HG03342 (cell line): ENCODE data around the gene TNFAIP8L3.

Source experiments
- ATAC-seq: cut with Tn5 transposase; IDR thresholded peaks from one replicate; pipeline ENCODE4 v1.9.1; 2021; ENCODE audit warnings: mild to moderate bottlenecking, moderate library complexity; ENCODE audit not compliant: unreplicated experiment

The TNFAIP8L3 gene

DNA sequence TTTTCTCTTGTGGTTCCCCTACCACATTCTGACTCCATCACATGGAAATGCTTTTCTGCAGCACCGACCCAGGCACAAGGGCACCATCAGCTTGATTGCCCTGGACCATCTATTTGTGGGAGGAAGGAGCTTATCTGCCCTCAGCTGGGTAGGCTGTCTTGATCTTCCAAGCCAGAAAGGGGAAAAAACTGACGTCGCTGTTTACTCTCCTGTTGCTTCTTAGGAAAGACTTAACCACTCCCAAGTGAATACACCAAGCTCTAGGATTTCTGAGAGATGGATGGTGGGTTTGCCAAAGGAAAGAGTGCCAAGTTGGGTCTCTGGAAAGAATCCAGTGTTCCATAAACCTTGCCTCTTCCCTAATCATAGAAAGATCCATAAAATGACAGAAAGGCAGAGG, 4.0 kb downstream of the TNFAIP8L3 start:
- ATAC-seq, result no peak

DNA sequence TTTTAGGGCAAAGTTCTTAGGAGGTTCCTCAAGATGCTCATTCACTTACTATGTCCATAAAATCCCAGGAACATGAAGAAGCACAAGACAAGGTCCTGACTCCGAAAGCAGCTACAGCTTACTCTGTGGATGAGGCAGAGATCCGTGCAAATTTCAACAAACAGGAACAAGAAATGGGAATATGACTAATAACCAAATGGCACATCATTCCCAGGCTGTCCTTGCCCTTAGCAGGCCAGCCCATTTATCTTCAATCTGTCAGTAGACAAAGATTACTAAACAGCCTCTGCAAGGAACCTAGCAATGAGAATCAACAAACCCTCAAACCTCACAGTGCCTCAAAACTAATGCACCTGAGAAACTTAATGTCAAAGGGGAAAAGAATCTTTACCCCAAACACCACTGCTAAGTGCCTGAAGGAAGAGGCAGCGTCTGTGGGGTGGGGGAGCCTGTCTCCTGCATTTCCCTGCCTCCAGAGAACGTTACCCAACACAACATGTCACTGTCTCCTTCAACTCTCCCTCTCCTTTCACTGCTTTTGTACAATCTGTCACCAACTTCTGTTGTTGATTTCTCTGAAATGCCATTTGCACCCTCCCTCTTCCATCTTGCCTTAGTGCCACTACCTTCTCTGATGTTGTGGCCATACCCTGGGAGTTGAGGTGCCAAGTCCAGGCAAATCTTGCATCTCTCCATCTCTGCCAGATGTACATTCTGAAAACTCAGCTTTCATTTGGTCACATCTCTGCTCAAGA, 4.8 kb downstream of the TNFAIP8L3 start:
- no peak for ATAC-seq

DNA sequence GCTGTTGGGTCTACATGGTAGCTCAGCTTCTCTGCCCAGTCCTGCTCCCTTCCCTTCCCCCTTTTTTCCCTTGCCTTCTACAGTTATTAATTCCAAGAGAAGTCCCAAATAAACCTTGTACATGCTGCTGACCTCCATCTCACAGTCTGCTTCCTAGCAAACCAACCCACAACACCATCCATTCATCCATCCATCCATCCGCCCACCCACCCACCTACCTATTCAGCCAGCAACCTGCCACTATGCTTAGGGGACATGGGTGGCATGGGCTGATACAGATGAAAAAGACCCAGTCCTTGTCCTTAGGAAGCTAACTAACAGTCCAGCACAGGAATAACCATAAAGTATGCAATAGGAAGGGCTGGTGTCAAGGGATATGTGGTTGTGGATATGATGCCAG, 5.7 kb downstream of the TNFAIP8L3 start:
- ATAC-seq, result no peak

DNA sequence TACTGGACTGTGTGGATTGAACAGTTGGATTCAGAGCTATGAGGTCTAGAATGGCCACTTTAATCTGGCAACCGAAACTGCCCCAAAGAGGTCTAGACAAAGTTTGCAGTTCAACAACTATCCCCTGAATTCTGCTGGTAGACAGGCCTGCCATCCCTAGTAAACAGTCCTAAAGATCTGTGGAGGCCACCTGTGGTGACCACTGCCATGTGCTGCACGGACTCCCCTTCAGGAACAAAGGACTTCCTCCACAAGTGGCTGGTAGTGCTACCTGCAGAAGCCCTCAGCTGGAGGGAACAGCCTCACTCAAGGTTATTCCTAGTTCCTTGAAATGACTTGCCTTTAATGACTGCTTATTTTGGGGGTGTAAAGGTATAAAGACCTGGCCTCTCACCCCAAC, 6.1 kb downstream of the TNFAIP8L3 start:
- ATAC-seq, result no peak

DNA sequence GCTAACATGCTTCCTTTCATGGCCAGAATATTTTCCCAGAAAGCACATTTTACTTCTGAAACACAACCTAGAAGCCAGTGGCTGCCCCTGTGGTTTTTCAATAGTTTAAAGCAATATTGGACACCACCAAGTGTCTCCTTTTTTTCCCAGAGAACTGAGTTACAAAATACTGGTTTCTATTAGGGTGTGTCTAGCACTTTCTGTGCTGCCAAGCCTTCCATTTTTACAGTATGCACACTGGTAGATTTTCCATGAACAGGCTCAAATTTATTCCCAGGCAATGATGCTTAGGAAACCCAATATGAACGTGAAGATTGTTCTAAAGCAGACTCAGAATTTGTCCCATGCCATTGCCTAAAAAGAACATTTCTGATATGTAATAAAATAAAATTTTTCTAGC, 7.2 kb downstream of the TNFAIP8L3 start:
- ATAC-seq, result no peak

DNA sequence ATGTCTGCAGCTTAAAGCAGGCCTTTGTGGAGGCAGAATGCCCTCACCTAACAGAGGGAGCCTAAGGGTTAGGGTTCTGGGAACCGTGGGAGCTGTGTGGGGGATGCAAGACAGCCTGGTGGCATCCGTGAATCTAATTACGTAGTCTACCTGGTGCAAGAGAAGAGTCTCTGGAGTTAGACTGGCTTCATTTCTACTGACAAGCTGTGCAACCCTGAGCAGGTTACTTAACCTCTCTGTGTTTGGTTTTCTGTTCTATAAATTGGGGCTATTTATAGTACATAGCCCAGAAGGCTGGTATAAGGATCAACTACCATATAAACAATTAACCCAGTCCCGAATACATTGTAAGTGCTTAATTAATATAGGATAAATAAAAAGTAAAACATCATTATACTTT, 8.3 kb downstream of the TNFAIP8L3 start:
- ATAC-seq, result no peak

DNA sequence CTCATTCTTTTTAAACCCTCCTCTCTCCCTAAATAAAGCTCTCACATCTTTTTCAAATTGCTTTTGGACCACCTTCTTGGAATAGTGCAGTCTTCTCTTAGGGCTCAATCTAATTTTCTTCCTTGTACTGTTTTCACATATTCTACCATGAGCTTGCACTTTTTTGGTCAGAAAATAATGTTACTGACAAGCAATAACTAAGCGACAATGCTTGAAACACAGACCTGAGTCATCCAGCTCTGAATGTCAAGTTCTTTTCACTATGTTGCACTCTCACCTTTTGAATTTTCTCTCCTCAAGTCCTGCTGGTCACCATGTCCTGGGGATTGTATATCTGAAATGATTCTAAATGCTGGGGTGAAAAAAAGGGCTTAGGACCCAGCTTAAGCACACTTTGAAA, 8.9 kb downstream of the TNFAIP8L3 start:
- no peak for ATAC-seq

DNA sequence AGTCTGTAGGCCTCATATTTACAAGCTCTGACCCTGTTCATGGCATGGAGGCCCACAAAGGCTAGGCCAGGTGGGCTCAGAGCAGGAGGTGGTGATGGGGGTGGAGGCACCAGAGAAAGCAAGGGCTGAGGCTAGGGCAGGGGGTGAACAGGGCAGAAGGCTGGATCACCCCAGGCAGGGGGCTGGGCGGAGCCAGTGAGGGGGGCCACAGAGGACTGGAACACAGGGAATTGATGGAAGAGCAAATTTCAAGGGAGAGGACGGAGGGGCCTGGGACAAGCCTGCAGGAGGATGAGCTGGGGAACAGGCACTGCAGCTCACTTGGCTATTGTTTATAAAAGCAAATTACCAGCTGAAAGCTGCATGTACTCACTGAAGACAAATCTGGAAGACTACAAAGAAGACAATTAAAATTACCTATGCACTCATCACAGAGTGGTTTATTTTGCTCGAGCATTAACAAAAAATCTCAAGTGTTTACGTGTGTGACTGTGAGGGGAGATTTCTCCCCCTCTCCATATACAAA, 11.0 kb downstream of the TNFAIP8L3 start:
- no peak for ATAC-seq

DNA sequence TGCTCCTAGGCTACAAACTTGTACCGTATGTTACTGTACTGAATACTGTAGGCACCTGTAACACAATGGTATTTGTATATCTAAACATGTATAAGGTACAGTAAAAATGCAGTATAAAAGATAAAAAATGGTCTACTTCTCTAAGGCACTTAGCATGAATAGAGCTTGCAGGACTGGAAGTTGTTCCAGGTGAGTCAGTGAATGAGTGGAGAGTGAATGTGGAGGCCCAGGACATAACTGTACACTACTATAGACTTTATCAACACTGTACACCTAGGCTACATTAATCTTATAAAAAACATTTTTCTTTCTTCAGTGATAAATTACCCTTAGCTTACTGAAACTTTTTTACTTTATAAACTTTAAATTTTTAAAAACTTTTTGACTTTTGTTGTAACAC, 12.5 kb downstream of the TNFAIP8L3 start:
- ATAC-seq, result no peak

DNA sequence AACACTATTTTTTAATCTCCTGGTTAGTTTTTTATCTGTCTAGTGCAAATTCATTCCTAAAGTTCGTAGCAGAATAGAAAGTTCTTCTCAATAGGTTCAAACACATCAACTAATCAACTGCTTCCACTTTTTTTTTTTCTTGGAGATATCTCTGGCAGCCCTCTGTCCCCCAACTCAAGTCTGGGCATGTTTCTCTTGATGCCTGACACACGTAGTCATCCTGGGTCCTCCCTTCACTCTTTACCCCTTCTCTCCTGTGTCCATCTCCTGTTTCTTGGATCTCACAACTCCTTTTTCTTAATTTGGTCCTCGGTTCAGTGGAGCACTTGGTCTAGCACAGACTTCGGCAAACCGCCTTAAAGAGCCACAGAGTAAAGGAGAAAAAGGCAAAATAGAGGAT, 14.4 kb downstream of the TNFAIP8L3 start:
- ATAC-seq, result no peak

DNA sequence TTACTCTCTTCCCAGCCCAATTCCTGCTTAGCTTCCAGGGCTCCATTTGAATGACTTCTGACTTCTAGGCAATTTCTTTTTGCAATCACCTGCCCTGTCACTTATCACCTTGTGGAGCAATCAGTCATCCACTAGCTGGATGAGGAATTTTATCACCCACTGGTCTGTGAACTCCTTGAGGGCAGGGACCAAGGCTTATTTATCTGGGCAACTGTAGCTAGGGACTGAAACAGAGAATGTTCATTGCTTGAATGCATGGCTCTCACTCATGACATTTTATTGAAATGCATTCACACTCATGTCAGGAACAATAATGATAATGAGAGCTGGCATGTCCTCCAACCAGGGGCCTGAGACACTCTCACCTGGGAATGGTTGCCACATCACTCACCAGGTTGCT, 15.5 kb downstream of the TNFAIP8L3 start:
- ATAC-seq, result no peak

DNA sequence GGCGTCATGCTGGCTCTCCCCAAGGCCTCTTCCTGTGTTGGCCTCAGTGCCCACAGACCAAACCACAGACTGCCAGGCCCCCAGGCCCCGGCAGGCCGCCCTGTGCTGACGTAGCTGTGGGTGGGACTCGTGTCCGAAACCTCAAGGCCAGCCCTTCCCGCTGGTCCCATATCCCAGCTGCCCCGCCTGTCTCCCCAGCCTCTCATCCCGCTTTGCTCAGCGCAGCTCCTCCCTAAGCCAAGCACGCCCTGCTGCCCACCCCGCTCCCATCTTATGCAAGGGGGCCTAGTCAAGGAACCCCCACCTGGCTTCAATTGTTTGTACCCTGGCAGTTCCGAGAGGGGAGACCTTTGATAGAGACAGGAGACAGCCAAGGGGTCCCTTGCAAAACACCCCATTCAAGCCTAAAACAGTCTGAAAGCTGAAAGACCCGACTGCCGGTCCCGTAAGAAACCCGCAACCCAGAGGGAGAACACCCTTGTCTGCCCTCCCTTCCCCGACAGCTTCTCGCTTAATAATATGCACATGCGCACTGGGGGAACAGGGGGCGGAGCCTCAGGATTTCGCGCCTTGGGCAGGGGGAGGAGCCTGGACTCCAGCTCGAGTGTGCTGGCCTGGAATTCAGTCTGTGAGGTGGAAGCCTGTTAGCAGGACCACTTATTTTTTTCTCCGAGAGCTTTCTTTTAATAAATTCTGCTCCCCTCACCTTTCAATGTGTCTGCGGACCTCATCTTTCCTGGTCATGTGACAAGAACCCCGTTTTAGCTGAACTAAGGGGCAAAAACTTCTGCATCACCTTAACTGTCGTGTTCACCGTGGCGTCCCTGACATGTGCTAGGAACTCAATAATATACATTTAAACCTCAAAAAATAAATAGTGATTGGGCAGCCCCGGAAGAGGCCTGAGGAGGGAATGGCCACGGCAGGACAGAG, 17.2 kb downstream of the TNFAIP8L3 start:
- ATAC-seq, result no peak

DNA sequence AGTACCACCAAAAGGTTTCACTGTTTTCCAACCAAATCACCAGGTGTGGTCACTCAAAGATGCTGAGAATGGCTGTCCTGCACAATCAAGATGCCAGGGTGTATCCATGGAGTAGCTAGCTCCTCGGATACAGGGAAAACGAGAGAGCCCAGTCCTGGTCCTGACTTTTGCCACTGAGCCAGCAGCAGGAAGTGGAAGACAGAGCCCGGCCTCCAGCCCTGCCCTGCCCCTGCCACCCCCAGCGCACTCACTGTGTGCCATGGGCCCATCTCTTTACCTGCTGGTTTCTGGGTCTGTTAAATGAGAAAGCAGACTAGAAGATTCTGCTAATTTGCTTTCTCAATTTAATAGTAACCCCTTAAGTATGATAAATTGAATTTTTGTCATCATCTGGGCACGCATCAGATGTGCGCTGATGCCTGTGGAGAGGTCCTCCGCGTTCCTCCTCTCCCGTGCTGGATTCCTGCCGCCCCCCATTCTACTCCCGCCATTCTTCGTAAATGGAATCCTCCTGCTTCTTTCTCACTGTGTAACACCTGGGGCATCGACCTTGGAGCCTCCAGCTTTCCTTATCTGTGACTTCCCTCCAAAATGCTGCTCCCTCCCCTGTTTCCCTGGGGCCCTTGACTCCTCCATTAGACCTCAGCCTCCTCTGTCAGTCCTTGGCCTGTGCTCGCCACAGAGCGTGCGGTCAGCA, 18.0 kb downstream of the TNFAIP8L3 start:
- no peak for ATAC-seq

DNA sequence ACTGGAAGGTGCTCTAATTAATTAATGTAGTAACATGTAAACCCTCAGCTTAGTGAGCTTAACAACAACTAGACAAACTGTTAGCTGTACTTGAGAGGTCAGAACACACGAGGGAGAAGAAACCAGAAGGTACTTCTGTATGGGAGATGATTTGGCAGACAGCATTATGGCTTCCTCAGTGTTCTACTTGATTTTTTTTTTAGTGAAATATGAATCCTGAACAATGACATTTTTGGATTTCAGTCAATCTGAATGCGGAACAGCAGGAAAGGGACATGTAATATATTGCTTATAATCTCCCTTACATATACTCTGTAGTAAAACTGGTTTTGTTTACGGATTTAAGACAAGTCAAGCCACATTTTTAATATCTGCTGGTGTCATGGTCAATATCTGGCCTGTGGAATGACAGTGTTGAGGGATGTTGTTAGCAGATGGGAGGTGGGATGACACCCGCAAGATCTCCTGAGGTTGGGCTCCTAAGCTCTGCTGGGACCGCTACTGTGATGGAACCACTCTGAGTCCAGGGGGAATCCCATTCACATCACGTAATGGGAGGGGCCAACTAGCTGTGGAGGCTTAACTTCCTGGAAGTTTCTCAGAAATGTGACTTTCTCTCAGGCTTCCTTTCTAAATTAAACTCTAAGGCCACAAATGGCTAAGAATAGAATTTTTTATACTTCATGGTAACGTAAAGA, 18.7 kb downstream of the TNFAIP8L3 start:
- ATAC-seq, result no peak

DNA sequence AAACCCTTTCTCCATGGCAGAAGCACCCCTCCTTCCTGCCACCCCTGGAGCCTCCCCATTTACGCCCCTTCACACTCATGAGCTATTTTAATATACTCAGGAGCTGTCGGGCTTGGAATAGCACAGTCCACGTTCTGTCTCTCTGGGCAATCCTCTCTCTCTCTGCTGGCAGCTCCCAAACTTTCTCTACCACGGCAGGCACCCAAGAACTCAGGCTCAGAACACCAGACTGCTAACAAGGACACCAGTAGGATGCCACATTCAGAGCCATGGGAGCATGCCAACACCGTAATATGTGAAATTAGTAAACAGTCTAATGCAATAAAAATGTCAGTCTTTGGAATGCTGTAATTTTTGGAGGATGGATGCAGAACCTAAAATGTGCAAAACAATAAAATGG, 19.3 kb downstream of the TNFAIP8L3 start:
- ATAC-seq, result no peak

DNA sequence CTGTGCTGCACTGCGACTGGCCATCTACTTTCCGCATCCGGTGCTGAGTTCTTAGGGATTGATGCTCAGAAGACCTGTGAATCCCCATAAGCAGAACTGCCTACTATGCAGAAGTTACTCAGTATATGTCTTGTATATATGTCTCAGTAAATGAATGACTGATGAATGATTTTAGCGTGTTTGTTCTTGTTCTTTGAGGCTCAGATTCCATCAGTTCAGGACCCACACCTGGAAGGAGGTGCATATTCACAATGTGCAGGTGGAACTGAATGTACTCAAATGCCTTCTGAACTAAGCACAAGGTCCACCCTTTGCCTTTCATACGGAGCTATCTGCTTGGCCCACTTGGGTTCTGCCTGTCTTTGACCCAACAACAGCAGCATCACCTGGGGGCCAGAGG, 19.8 kb downstream of the TNFAIP8L3 start:
- no peak for ATAC-seq

DNA sequence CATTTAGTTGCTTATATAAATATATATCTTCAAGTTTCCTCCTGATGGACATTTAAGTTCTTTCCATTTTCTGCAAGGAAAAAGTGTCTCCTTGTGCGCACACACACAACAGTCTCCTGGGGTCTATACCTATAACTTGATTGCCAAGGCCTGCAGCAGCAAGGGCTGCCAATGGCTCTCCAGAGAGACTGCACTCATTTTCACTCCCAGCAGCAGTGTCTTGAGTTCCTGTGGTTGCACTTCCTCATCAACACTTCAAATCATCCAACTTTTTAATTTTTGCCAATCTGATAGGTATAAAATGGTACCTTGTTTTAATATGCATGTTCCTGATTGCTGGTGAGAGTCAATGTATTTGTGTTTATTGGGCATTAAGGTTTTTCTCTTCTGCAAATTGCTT, 23.1 kb downstream of the TNFAIP8L3 start:
- no peak for ATAC-seq

DNA sequence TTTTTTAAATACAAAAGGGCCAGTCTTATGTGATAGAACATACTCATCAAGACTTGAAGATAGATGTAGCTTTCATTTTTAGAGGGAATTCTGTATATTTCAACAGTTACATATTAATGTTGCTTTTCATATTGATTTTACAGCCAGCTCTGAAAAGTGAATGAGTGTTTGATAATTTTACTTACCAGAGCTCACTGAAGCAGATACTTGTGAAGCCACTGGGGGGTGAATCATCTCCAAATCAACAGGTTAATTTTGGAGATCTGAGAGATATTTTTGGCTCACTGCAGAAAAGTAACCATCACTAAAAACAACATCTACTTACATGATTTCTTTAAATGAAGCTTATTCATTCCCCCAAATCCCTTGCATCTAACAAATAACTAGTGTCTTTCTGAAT, 24.7 kb downstream of the TNFAIP8L3 start:
- no peak for ATAC-seq

DNA sequence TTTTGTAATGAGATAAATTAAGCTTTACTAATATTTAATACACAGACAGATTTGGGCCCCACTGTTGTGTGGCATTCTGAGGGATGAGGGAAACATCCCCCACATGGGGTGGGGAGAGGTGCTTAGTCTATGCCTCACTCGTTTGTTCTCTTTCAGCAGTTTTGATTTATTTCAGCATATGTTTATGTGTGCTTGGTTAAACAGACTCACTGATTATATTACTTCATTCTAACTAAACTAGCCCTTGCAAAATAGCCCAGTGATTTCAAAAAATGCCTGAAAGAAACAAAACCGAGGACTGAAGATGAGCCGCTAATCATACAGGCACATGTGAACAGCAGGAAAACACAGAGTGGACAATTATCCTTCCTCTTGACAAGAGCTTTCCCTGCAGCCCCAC, 27.2 kb downstream of the TNFAIP8L3 start:
- no peak for ATAC-seq

DNA sequence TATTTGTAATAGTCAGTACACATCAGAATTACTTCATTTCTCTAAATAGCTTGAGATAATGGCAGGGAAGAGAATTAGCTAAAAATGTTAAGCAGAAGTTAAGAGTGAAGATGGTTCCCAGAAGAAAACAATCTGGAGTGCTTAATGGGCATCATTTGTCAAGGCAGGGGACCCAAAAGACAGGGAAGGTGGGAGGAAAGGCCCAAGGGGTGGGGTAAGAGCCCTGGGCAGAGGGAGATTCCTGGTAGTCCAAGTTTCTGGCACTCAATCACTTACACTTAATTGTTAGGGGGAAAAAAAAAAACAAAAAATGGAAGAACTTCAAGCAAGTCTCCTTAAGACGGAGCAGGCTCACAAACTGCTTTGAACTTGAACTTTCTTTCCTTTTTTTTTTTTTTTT, 28.9 kb downstream of the TNFAIP8L3 start:
- ATAC-seq, result no peak

DNA sequence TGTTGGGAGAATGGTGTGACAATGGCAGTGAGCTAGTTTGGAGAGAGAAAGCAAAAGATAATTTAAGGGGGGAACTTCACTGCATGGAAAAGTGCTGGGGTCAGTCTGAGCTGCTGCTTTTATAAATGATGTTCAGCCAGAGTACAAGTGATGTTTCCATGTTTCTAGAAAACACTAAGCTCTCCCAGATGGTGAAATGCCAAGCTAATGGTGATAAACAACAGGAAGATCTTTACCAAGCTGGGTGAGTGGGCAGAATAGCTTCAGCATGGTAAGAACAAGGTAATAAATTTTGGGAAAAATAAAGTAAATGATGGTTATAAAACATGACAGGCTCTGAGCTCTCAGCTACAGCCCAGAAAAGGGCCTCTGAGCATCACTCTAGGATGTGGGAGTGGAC, 29.4 kb downstream of the TNFAIP8L3 start:
- no peak for ATAC-seq
